Left lung (tissue), 10 donors: Measurements from ENCODE around the gene TUBA3C. TPM values are rescaled to one million over a fixed set of nuclear protein-coding genes. Genes with fewer than 3 reads are reported as not detected.

Experiments
- ATAC-seq: fragments of 200-7000 bp; cut with Tn5 transposase; one replicate; pipeline ENCODE4 v1.9.1; 2020; ENCODE audit warnings: moderate library complexity
- DNase-seq, 4 donors: peaks; one replicate each; pipeline ENCODE4 v3.0.0-alpha.2; 2013 to 2020
- H3K27ac ChIP-seq, 2 donors: fragments of 200-600 bp; sonication (generic) in 1 of 2; one replicate each; pipeline versions ENCODE4 v1.5.0 to v1.8.0; 2020 to 2021
- H3K27me3 ChIP-seq, 2 donors: fragments of 200-600 bp; sonication (generic) in 1 of 2; one replicate each; pipeline versions ENCODE4 v1.5.0 to v1.8.0; 2020 to 2021
- H3K36me3 ChIP-seq, 2 donors: fragments of 200-600 bp; sonication (generic) in 1 of 2; one replicate each; pipeline versions ENCODE4 v1.5.0 to v1.8.0; 2020 to 2021
- H3K4me1 ChIP-seq, 2 donors: fragments of 200-600 bp; one replicate each; pipeline ENCODE4 v1.8.0; 2021
- H3K4me3 ChIP-seq, 2 donors: fragments of 200-600 bp; sonication (generic) in 1 of 2; one replicate each; pipeline versions ENCODE4 v1.5.0 to v1.8.0; 2020 to 2021; ENCODE audit warnings: mild to moderate bottlenecking in 1 of 2
- H3K9me3 ChIP-seq, 2 donors: fragments of 200-600 bp; sonication (generic) in 1 of 2; one replicate each; pipeline versions ENCODE4 v1.5.0 to v1.8.0; 2020 to 2021
- intact Hi-C, 2 donors: fragments of 100-400 bp; cut with DNase I; formaldehyde crosslinking; loops; one replicate each; pipeline versions ENCODE4 v1.11.2 to v1.14.2; 2022
- polyA plus RNA-seq, 6 donors: library from polyadenylated mRNA; unstranded; fragments of 120-200 nt; gene quantifications; one replicate each; pipeline ENCODE4 v1.2.1, GENCODE V29; 2013; ENCODE audit not compliant: insufficient read length in 6 of 6
- total RNA-seq, 2 donors: library from RNA; stranded (reverse); fragmentation: NEBNext Ultra II Directional; extraction: Animal tissue kit (Norgen Biotek cat#: 25700); gene quantifications; one replicate each; pipeline ENCODE4 v1.2.1, GENCODE V29; 2021
- TF ChIP-seq, protein P1 (sequence below), 2 donors: fragments of 200-600 bp; sonication (generic) in 1 of 2; IDR thresholded peaks; one replicate each; pipeline versions ENCODE4 v1.5.0 to v1.8.0; 2021; ENCODE audit warnings: antibody characterized with exemption in 2 of 2
- donor health status: DM: no; HTN: yes; CAD: no.
- donor health status: DM: no; HTN: no; CAD: no.

TUBA3C gene
- total and polyA plus RNA-seq, 8 donors: not detected

DNA sequence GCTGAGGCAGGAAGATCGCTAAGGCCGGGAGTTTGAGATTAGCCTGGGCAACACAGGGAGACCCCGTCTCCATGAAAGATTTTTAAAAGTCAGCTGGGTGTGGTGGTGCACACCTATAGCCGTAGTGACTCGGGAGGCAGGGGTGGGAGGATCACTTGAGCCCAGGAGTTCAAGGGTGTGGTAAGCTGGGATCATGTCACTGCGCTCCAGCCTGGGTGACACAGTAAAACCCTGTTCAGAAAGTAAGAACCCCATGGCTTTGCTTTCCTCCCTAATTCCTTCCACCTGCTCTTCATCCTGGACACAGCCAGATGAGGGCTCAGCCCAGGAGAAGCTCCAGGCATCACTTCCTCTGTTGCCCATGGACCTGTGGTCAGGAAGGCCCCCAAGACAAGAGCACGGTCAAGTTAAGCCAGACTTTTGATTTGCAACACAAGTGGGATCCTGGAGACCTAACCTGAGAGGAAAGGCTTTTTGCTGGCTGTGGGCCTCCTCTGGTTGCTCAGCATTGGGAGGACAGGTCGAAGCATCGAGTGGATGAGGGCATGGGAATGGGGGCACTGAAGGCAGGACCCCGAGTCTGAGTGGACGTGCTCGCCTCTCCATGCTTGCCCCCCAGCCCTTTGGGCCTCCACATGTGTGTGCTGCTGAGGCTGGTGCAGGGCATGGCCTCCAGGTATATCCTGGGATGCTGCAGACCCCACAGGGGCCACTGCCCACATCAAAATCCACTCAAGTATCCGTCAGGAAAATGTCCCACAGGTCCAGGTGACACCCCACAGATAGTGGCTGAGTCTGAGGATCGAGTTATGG is 25.4 kb downstream of the TUBA3C start:
- Histone ChIP-seq H3K27ac (no peak overlapping the region), H3K9me3 (peaks cover 0 to 7% of the 10 kb centered on the region in 2 donors), H3K27me3 (no peaks in the 10 kb centered on the region), H3K4me3 (no peak overlapping the region), H3K36me3 (no peaks in the 10 kb centered on the region), H3K4me1 (peaks cover 0 to 3% of the 10 kb centered on the region in 2 donors)
- ATAC-seq (no peak), DNase-seq (no peak)
- TF ChIP-seq, protein P1, sequence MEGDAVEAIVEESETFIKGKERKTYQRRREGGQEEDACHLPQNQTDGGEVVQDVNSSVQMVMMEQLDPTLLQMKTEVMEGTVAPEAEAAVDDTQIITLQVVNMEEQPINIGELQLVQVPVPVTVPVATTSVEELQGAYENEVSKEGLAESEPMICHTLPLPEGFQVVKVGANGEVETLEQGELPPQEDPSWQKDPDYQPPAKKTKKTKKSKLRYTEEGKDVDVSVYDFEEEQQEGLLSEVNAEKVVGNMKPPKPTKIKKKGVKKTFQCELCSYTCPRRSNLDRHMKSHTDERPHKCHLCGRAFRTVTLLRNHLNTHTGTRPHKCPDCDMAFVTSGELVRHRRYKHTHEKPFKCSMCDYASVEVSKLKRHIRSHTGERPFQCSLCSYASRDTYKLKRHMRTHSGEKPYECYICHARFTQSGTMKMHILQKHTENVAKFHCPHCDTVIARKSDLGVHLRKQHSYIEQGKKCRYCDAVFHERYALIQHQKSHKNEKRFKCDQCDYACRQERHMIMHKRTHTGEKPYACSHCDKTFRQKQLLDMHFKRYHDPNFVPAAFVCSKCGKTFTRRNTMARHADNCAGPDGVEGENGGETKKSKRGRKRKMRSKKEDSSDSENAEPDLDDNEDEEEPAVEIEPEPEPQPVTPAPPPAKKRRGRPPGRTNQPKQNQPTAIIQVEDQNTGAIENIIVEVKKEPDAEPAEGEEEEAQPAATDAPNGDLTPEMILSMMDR (IDR thresholded peaks at IDR 0.05): no peak
- intact Hi-C loops: no loop called here

DNA sequence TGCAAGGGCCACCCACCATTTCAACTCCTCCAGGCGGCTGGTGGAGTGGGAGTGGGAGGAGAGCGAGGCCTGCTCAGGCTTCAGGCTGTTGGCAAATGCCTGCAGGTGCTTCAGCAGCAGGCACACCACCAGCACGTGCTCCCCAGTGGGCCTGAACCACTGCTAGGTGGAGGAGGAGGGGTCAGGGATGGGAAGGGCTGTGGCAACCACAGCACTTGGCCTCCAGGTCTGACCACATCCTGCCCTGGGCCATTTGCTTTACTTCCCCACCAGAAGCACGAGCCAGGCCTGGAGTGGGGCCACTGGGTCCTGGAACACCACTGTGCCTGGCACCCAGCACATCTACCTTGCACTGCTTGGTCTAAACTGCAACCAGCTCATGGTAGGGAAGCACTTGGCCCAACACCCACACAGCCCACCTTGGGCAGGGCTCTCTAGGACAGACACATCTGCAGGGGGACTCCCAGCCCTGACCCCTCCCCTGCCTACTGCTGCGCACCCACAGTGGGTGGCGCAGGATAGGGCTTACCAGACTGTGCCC is 26.2 kb downstream of the TUBA3C start:
- peaks cover 0 to 13% of the 10 kb centered on the region in 2 donors for H3K9me3 ChIP-seq
- no peak overlapping the region for H3K27ac ChIP-seq
- TF ChIP-seq, protein P1 (IDR thresholded peaks at IDR 0.05): no peak
- intact Hi-C loops: no loop called here
- no peak overlapping the region for H3K4me3 ChIP-seq
- no peaks in the 10 kb centered on the region for H3K27me3 ChIP-seq
- peaks cover 0 to 11% of the 10 kb centered on the region in 2 donors for H3K4me1 ChIP-seq
- no peak for DNase-seq
- no peak for ATAC-seq
- no peaks in the 10 kb centered on the region for H3K36me3 ChIP-seq

DNA sequence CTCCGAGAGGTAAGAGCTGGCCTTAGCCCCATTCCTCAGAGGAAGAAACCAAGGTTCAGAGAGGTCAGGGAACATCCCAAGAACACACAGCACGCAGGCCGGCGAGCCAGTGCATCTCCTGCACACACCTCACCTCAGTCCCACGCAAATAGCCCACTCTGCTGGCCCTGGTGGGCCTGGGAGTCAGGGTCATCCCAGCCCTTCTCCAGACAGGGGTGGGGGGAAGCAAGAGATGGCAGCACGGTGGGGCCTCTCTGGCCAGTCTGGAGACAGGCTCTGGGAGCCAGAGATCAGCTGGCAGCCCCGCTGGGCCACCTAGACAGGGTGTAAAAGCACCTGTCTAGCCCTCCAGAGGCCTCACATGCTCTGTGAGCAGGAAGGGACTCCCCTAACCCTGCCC is 26.8 kb downstream of the TUBA3C start:
- intact Hi-C loops: no loop called here
- Histone ChIP-seq H3K4me1 (peaks cover 0 to 12% of the 10 kb centered on the region in 2 donors), H3K27me3 (no peaks in the 10 kb centered on the region), H3K27ac (no peak overlapping the region), H3K4me3 (no peak overlapping the region), H3K9me3 (peaks cover 0 to 16% of the 10 kb centered on the region in 2 donors), H3K36me3 (no peaks in the 10 kb centered on the region)
- TF ChIP-seq, protein P1 (IDR thresholded peaks at IDR 0.05): no peak
- DNase-seq (no peak), ATAC-seq (no peak)

DNA sequence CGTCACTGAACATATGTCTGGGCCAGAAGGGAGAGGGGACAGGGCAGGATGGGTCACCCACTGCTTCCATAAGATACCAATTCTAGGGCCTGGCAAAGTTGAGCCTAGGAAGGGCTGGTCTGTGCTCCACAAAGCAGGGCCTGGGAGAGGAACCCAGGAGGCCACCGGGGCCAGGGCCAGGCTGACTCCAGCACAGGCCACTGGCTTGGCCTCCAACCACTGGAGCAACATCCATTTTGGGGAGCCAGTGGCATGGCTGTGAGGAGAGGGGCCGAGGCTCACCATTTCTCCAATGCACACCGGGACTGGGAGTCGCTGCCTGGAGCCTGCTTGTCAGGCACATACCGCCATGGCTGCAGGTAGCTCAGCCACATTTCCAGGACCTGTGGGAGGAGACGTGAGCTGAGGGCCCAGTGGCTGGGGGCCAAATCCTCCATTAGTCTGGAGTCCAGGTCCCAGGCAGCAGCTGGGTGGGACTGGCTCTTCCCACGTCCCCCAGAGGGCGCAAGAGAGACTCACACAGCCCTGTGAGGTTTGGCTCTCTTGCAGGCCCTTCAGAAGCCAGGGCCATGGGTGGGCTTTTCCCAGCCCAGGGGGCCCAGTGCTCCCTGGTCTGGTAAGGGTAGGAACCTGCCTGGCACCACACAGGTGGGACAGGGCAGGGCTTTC is 27.7 kb downstream of the TUBA3C start:
- DNase-seq (no peak), ATAC-seq (peak; percentile 23)
- H3K36me3 ChIP-seq: no peaks in the 10 kb centered on the region
- no peak overlapping the region for H3K27ac ChIP-seq
- H3K27me3 ChIP-seq: no peaks in the 10 kb centered on the region
- H3K9me3 ChIP-seq: peaks cover 0 to 24% of the 10 kb centered on the region in 2 donors
- intact Hi-C loops: no loop called here
- H3K4me3 ChIP-seq: no peak overlapping the region
- TF ChIP-seq, protein P1 (IDR thresholded peaks at IDR 0.05): no peak
- peaks cover 0 to 12% of the 10 kb centered on the region in 2 donors for H3K4me1 ChIP-seq

DNA sequence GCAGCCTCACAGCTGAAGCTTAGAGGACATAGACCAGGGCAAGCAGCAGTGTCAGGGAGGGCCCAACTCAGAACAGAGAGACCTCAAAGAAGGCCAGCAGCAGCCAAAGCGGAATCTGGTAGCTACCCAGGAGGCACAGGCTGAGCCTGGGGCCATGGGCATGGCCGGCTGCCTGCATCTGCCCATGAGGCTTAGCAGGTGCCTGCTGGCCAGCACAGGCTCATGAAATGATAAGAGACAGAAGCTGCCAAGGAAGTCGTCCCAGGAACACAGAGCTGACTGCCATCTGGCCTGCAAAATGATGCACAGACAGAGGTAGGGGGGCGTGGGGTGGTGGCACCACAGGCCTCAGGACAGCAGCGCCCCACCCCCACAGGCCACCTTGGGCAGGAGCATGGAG is 29.2 kb downstream of the TUBA3C start:
- Histone ChIP-seq H3K4me1 (peaks cover 0 to 12% of the 10 kb centered on the region in 2 donors), H3K36me3 (no peaks in the 10 kb centered on the region), H3K9me3 (peaks cover 0 to 36% of the 10 kb centered on the region in 2 donors), H3K27me3 (no peaks in the 10 kb centered on the region), H3K4me3 (no peak overlapping the region), H3K27ac (no peak overlapping the region)
- TF ChIP-seq, protein P1 (IDR thresholded peaks at IDR 0.05): no peak
- intact Hi-C loops: no loop called here
- ATAC-seq (no peak), DNase-seq (no peak)
